GM21737 (cell line): ENCODE data around the gene FAF2.
"Not testable (repeated sequence)": the region's sequence is repeated elsewhere in the genome, so short reads cannot be mapped to it uniquely, and the experiment has no call there.

Source experiments
- ATAC-seq: cut with Tn5 transposase; IDR thresholded peaks from one replicate; pipeline ENCODE4 v1.9.1; 2021; ENCODE audit warnings: mild to moderate bottlenecking, moderate library complexity; ENCODE audit not compliant: unreplicated experiment

FAF2 gene

DNA sequence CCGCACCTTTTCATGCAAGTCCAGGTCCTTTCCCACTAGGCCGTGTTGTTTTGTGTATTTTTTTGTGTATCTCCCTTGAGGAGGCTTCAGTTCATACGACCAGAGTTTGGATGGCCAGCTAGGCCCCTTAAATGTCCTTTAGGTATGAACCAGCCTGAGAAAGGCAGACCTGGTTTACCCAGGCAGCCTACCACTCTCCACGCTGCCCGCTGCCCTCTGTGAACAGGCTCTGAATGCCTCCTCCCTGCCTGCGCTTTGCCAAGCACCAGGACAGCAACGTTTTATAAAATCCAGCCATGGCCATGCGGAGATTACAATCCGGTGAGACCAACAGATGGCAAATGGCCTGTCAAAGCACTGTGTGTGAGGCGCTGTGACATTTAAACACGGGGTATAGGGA, 31.2 kb upstream of the FAF2 start:
- ATAC-seq = no peak

DNA sequence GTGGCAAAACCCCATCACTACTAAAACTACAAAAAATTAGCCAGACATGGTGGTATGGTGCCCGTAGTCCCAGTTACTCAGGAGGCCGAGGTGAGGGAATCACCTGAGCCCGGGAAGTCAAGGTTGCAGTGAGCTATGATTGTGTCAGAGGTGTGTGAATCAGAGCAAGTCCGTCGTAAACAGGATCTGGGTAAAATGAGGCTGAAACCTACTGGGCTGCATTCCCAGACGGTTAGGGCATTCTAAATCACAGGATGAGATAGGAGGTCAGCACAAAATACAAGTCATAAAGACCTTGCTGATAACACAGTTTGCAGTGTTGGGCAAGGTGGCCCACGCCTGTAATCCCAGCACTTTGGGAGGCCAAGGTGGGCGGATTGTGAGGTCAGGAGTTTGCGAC, 29.9 kb upstream of the FAF2 start:
- ATAC-seq = no peak

DNA sequence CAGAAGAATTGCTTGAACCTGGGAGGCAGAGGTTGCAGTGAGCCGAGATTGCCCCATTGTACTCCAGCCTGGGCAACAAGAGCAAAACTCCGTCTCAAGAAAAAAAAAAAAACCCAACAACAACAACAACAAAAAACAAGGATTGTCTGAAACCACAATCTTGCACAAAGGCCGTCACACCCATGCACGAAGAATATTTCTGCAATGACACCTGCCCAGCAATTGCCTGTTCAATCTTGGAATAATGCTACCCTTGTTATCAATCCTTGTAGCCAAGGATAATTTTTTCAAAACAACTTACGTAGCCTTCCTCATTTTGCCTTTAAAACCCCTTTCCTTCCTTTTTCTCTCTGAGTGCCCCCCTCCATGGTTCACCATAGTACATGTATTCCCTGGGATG, 28.1 kb upstream of the FAF2 start:
- no peak for ATAC-seq

DNA sequence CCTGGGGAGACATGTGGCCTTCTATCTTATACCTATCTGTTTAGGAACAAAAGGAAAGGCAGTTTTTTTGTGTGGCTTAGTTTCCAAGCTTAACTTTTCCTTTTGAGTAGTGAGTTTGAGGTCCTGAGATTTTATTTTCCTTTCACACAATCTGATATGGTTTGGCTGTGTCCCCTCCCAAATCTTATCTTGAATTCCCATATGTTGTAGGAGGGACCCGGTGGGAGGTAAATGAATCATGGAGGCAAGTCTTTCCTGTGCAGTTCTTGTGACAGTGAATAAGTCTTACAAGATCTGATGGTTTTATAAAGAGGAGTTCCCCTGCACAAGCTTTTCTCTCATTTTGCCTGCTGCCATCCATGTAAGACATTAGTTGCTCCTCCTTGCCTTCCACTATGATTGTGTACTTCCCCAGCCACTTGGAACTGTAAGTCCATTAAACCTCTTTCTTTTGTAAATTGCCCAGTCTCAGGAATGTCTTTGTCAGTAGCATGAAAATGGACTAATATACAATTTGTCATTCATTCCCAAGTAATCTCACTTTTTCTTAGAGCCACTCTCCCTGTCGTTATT, 27.1 kb upstream of the FAF2 start:
- no peak for ATAC-seq

DNA sequence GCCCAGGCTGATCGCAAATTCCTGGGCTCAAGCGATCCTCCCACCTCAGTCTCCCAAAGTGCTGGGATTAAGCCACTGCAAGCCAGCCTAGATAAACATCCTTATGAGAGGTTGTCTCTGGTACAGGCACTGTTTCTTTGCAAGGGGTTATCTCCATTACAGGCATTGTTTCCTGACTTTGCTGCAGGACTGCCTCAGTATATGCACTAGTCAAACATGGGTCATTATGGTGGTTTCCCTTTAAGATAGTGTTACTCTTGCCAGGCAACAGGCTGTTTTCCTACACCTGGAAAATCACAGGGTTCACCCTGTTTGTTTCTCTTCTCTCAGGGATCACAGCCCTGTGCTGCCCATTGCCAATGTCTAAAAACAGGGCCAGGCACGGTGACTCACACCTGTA, 24.0 kb upstream of the FAF2 start:
- no peak for ATAC-seq

DNA sequence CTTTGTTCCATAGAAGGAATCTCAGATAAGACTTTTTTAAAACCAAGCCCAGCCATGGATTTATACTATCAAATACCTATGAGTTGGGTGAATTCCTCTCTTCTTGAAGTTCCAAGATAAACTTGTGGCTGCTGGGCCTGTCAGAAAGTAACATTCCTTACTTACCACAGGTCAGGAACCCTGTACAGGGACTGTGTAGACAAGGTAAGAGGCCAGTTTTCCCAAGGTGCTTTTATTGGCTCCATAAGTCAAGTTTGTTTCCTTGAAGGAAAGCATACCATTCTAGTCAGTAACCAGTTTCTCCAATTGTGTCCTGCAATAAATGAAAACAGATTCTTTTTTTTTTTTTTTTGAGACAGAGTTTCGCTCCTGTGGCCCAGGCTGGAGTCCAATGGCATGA, 23.0 kb upstream of the FAF2 start:
- no peak for ATAC-seq

DNA sequence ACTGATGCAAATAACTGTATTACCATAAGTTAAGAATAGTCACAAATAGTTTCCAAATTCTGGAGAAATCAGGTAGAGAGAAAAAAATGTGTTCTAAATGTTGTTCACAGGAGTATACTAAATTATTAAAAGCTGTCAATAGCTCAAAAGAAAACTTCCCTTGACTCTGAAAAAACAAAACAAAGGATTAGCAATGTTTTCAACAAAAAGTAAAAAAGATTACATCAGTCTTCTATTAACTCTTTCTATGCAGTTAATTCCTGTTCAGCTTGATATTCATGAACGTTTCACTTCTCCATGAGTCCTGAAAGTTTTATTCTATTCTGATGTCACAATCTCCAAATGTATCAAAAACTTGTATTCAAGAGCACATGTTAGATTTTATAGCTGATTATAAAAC, 22.4 kb upstream of the FAF2 start:
- no peak for ATAC-seq

GRCh38 chr5:176426876-176427275, 21.3 kb upstream of the FAF2 start:
- ATAC-seq = no peak

DNA sequence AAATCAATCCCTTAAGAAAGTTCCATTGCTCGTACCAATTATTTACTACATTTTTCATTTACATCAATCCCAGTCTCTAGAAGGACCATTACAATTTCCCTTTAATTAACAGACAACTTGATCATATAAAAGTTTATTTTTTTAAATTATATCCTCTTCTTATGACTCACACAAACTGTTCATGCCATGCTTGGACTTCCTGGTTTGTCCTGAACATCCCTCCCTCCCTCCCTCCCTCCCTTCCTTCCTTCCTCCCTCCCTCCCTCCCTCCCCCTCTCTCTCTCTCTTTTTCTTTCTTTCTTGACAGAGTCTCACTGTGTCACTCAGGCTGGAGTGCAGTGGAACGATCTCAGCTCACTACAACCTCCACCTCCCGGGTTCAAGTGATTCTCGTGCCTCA, 20.2 kb upstream of the FAF2 start:
- no peak for ATAC-seq

- no peak for ATAC-seq
Measured at GRCh38 chr5:176429972-176430371, 18.2 kb upstream of the FAF2 start.

GRCh38 chr5:176432707-176433106, 15.5 kb upstream of the FAF2 start:
- ATAC-seq = no peak

- ATAC-seq = no peak
Measured at GRCh38 chr5:176436656-176437055, 11.5 kb upstream of the FAF2 start.

DNA sequence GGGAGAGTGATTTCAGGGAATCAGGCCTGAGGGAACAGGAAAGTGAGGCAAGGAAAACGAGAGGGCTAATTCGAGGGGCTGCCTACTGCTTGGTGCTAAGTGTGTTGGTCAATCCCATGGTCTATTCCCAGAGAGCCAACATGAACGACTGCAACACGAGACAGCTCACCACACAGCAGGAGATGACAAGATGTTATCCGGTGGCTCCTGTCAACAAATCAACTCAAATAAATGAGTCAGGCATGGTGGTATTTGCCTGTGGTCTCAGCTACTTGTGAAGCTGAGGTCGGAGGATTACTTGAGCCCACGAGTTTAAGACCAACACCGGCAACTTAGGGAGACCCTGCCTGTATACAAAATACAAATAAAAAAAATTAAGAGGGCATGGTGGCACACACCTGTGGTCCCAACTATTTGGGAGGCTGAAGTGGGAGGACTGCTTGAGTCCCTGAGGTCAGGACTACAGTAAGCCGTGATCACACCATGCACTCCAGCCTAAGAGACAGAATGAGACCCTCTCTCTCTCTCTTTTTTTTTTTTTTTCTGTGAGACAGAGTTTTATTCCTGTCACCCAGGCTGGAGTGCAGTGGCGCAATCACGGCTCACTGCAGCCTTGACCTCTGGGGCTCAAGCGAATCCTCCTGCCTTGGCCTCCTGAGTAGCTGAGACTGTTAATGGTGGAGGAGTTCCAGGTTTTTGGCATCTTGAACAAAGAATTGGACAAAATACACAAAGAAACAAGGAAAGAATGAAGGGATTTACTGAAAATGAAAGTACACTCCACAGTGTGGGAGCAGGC, 9.0 kb upstream of the FAF2 start:
- no peak for ATAC-seq

GRCh38 chr5:176440927-176441706, 7.1 kb upstream of the FAF2 start:
- ATAC-seq = no peak

- ATAC-seq = no peak
Measured at GRCh38 chr5:176441921-176442323, 6.3 kb upstream of the FAF2 start.

DNA sequence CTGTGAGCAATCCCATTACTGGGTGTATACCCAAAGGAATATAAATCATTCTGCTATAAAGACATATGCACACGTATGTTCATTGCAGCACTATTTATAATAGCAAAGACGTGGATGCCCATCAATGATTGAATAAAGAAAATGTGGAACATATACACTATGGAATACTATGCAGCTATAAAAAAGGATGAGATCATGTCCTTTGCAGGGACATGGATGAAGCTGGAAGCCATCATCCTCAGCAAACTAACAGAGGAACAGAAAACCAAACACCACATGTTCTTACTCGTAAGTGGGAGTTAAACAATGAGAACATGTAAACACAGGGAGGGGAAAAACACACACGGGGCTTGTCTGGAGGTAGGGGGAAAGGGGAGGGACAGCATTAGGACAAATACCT, 5.3 kb upstream of the FAF2 start:
- ATAC-seq = not testable (repeated sequence)

DNA sequence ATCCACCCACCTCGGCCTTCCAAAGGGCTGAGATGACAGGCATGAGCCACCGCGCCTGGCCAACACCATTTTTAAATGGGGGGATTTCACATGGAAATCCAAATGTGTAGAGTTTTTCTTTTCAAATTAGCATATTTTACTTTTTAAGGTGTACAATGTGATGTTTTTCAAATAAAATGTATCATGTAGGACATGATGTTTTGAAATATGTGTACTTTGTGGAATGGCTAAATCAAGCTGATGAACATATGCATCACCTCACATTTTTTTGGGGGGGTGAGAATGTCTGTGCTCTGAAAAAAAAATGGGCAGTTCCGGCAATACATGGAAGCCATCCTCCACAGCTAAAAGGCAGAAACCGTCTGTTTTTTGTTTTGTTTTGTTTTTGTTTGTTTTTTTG, 3.4 kb upstream of the FAF2 start:
- no peak for ATAC-seq

DNA sequence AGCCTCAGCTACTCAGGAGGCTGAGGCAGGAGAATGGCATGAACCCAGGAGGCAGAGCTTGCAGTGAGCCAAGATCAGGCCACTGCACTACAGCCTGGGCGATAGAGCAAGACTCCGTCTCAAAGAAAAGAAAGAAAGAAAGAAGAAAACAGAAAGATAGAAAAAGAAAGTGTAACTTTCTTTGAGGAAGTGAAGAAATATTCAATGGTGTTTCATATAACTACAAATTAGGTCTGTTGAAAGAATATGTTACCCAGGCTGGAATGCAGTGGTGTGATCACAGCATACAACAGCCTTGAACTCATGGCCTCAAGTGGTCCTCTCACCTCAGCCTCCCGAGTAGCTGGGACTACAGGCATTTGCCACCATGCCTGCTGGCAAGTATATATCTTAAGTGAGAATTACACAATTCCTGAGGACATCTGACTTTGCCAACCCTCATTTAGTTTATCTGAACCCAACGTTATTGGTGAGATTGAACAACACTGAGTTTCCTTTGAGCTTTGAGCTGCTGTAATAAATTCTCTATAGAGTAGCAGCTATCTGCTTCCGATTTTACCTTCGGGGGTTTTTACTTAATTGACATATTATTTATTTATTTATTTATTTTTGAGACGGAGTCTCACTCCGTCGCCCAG, 2.0 kb upstream of the FAF2 start:
- ATAC-seq = no peak

- ATAC-seq = no peak
Measured at GRCh38 chr5:176446884-176447590, 1.1 kb upstream of the FAF2 start.

GRCh38 chr5:176447591-176447977, 601 bp upstream of the FAF2 start:
- ATAC-seq = no peak

- no peak for ATAC-seq
Measured at GRCh38 chr5:176450077-176450476, 1.9 kb downstream of the FAF2 start.
